Measurements from ENCODE around the gene PDPK1.

PDPK1 gene

GRCh38 chr16:2537451-2538379 lies at the start of gene PDPK1:
PDPK1 (plus strand) TSS chr16:2538021; CDS start chr16:2538113, 92 bp downstream.
- peak; percentile 94 for DNase-seq (ENCODE audit: low read depth, low spot score)

GRCh38 chr16:2489581-2489980 lies 48.2 kb upstream of the PDPK1 start:
- DNase-seq (ENCODE audit: low read depth, low spot score), result no peak

- no peak for DNase-seq (ENCODE audit: low read depth, low spot score)
Measured at GRCh38 chr16:2490190-2491105, 47.4 kb upstream of the PDPK1 start.

- no peak for DNase-seq (ENCODE audit: low read depth, low spot score)
Measured at GRCh38 chr16:2492292-2492691, 45.5 kb upstream of the PDPK1 start.

GRCh38 chr16:2493605-2494004 lies 44.2 kb upstream of the PDPK1 start:
- DNase-seq (ENCODE audit: low read depth, low spot score), result no peak

- no peak for DNase-seq (ENCODE audit: low read depth, low spot score)
Measured at GRCh38 chr16:2494616-2495015, 43.2 kb upstream of the PDPK1 start.

GRCh38 chr16:2495041-2495440 lies 42.8 kb upstream of the PDPK1 start:
- DNase-seq (ENCODE audit: low read depth, low spot score), result no peak

GRCh38 chr16:2496223-2497115 lies 41.4 kb upstream of the PDPK1 start:
- no peak for DNase-seq (ENCODE audit: low read depth, low spot score)

- DNase-seq (ENCODE audit: low read depth, low spot score), result peak; percentile 65
Measured at GRCh38 chr16:2497116-2497630, 40.6 kb upstream of the PDPK1 start.

GRCh38 chr16:2497695-2498484 lies 39.9 kb upstream of the PDPK1 start:
- DNase-seq (ENCODE audit: low read depth, low spot score), result no peak

- no peak for DNase-seq (ENCODE audit: low read depth, low spot score)
Measured at GRCh38 chr16:2498531-2499253, 39.1 kb upstream of the PDPK1 start.

GRCh38 chr16:2499454-2499853 lies 38.4 kb upstream of the PDPK1 start:
- DNase-seq (ENCODE audit: low read depth, low spot score), result no peak

- no peak for DNase-seq (ENCODE audit: low read depth, low spot score)
Measured at GRCh38 chr16:2499890-2500429, 37.9 kb upstream of the PDPK1 start.

- no peak for DNase-seq (ENCODE audit: low read depth, low spot score)
Measured at GRCh38 chr16:2500430-2500917, 37.3 kb upstream of the PDPK1 start.

- DNase-seq (ENCODE audit: low read depth, low spot score), result peak; percentile 96
Measured at GRCh38 chr16:2500918-2501750, 36.7 kb upstream of the PDPK1 start.

GRCh38 chr16:2501946-2502895 lies 35.6 kb upstream of the PDPK1 start:
- DNase-seq (ENCODE audit: low read depth, low spot score), result no peak

GRCh38 chr16:2505695-2506094 lies 32.1 kb upstream of the PDPK1 start:
- no peak for DNase-seq (ENCODE audit: low read depth, low spot score)

All from ELF-1 (cell line).